IMR-90 (cell line): Measurements from ENCODE around the gene ATXN1. TPM values are rescaled to one million over a fixed set of nuclear protein-coding genes. Genes with fewer than 3 reads are reported as not detected.
"Not testable (repeated sequence)": the region's sequence is repeated elsewhere in the genome, so short reads cannot be mapped to it uniquely, and the experiment has no call there.

Source experiments
- ATAC-seq: fragments of 200-7000 bp; cut with Tn5 transposase; 2 replicates; pipeline ENCODE4 v1.9.1; 2020; ENCODE audit warnings: low read depth, mild to moderate bottlenecking, moderate library complexity
- BruUV-seq: library from RNA; stranded (reverse); fragments of 400-500 nt; replicated peaks from 2 replicates; lab custom pipeline; 2021; lab: Mats Ljungman, UMichigan
- CTCF ChIA-PET: fragments of 300-600 bp; formaldehyde crosslinking; extraction: SDS; loops from one replicate; lab custom pipeline; 2021; ENCODE audit warnings: antibody characterized with exemption; lab: Yijun Ruan, JAX
- POLR2A ChIA-PET: fragments of 300-600 bp; sonication (Branson Sonifier 250); formaldehyde crosslinking; loops from one replicate; lab custom pipeline; 2022; ENCODE audit warnings: antibody characterized with exemption; ENCODE audit not compliant: unreplicated experiment; lab: Charles Lee
- DNase-seq: peaks from one replicate; pipeline ENCODE4 v3.0.0; 2013
- H2AFZ ChIP-seq: replicated peaks from 2 replicates; pipeline ENCODE3; 2013; ENCODE audit warnings: low read length, mild to moderate bottlenecking; ENCODE audit not compliant: poor library complexity
- H2AK5ac ChIP-seq: 2 replicates; pipeline ENCODE4 v1.6.1; 2013; ENCODE audit warnings: low read depth, low read length, inconsistent platforms
- H2AK9ac ChIP-seq: replicated peaks from 2 replicates; pipeline ENCODE3; 2013; ENCODE audit warnings: mild to moderate bottlenecking, low read depth, low read length, moderate library complexity; ENCODE audit not compliant: poor library complexity
- H2BK120ac ChIP-seq: 2 replicates; pipeline ENCODE4 v1.6.1; 2013; ENCODE audit warnings: low read depth, low read length, inconsistent platforms
- H2BK15ac ChIP-seq: 3 replicates; pipeline ENCODE4 v1.6.1; 2013; ENCODE audit warnings: low read depth, low read length, inconsistent platforms
- H2BK20ac ChIP-seq: 2 replicates; pipeline ENCODE4 v1.6.1; 2013; ENCODE audit warnings: low read depth, mild to moderate bottlenecking, inconsistent platforms, low read length, moderate library complexity
- H2BK5ac ChIP-seq: 2 replicates; pipeline ENCODE4 v1.6.1; 2013; ENCODE audit warnings: mild to moderate bottlenecking, low read depth, low read length, inconsistent platforms; ENCODE audit not compliant: poor library complexity, severe bottlenecking
- H3K14ac ChIP-seq: replicated peaks from 2 replicates; pipeline ENCODE4 v1.6.1; 2013; ENCODE audit warnings: low read depth, low read length, inconsistent platforms
- H3K18ac ChIP-seq: 2 replicates; pipeline ENCODE4 v1.6.1; 2013; ENCODE audit warnings: low read depth, low read length, control low read depth
- H3K23ac ChIP-seq: 2 replicates; pipeline ENCODE4 v1.6.1; 2013; ENCODE audit warnings: low read depth, low read length, inconsistent platforms
- H3K27ac ChIP-seq: 2 replicates; pipeline ENCODE4 v1.5.1; 2013; ENCODE audit warnings: mild to moderate bottlenecking, control low read depth, low read length; ENCODE audit not compliant: insufficient read depth
- H3K27me3 ChIP-seq: 2 replicates; pipeline ENCODE4 v1.6.1; 2013; ENCODE audit warnings: low read length; ENCODE audit not compliant: control insufficient read depth, insufficient read depth
- H3K36me3 ChIP-seq: 2 replicates; pipeline ENCODE4 v1.6.1; 2013; ENCODE audit warnings: low read length, mixed read lengths; ENCODE audit not compliant: control insufficient read depth, insufficient read depth
- H3K4ac ChIP-seq: 2 replicates; pipeline ENCODE4 v1.6.1; 2013; ENCODE audit warnings: low read depth, low read length, inconsistent platforms
- H3K4me1 ChIP-seq: 2 replicates; pipeline ENCODE4 v1.6.1; 2013; ENCODE audit warnings: low read length, mixed read lengths; ENCODE audit not compliant: control insufficient read depth, insufficient read depth
- H3K4me2 ChIP-seq: 2 replicates; pipeline ENCODE4 v1.6.1; 2013; ENCODE audit warnings: low read depth, mild to moderate bottlenecking, control low read depth, low read length, moderate library complexity
- H3K4me3 ChIP-seq: 2 replicates; pipeline ENCODE4 v1.5.1; 2013; ENCODE audit warnings: low read depth, mild to moderate bottlenecking, control low read depth, low read length, moderate library complexity; ENCODE audit not compliant: insufficient read depth
- H3K56ac ChIP-seq: 2 replicates; pipeline ENCODE4 v1.6.1; 2013; ENCODE audit warnings: low read length, inconsistent platforms; ENCODE audit not compliant: insufficient read depth; ENCODE audit errors: extremely low read depth
- H3K79me1 ChIP-seq, 2 experiments: 2 replicates each; pipeline ENCODE4 v1.6.1; 2013; ENCODE audit warnings: low read length in 2 of 2, inconsistent platforms in 1 of 2, low read depth in 1 of 2
- H3K9ac ChIP-seq: 2 replicates; pipeline ENCODE4 v1.6.1; 2013; ENCODE audit warnings: low read depth, low read length, control low read depth
- H3K9me1 ChIP-seq: 2 replicates; pipeline ENCODE4 v1.6.1; 2013; ENCODE audit warnings: low read length, inconsistent platforms; ENCODE audit not compliant: insufficient read depth
- H3K9me3 ChIP-seq: 2 replicates; pipeline ENCODE4 v1.6.1; 2013; ENCODE audit warnings: low read length; ENCODE audit not compliant: control insufficient read depth, insufficient read depth
- H4K20me1 ChIP-seq: 2 replicates; pipeline ENCODE4 v1.6.1; 2013; ENCODE audit warnings: low read length, inconsistent platforms; ENCODE audit not compliant: insufficient read depth
- H4K5ac ChIP-seq: 2 replicates; pipeline ENCODE4 v1.6.1; 2013; ENCODE audit warnings: mild to moderate bottlenecking, low read depth, low read length, control low read depth
- H4K8ac ChIP-seq, 2 experiments: 2 replicates each; pipeline ENCODE4 v1.6.1; 2013; ENCODE audit warnings: low read depth in 2 of 2, low read length in 2 of 2, control low read depth in 1 of 2, inconsistent platforms in 1 of 2
- H4K91ac ChIP-seq: 2 replicates; pipeline ENCODE4 v1.6.1; 2013; ENCODE audit warnings: low read depth, low read length, inconsistent platforms; ENCODE audit not compliant: insufficient read depth
- WGBS, 2 experiments: methylation state at CpG; one replicate each; pipeline versions ENCODE4 v1.1.5 to v1.1.7; 2013; ENCODE audit warnings: missing lambda C conversion rate in 2 of 2; ENCODE audit not compliant: insufficient read length in 1 of 2; ENCODE audit errors: extremely low coverage in 2 of 2; 5-methylcytosine and 5-hydroxymethylcytosine counted together
- dilution Hi-C: fragments of 300-500 bp; cut with HindIII; formaldehyde crosslinking; loops from one replicate; pipeline ENCODE4 v1.14.3; 2018; ENCODE audit warnings: low sequenced_read_pairs; ENCODE audit not compliant: unreplicated experiment
- in situ Hi-C: fragments of 300-500 bp; cut with MboI; formaldehyde crosslinking; loops from 3 replicates; pipeline ENCODE4 v1.14.3; 2019; ENCODE audit warnings: low sequenced_read_pairs, inconsistent platforms, mixed read lengths
- intact Hi-C: fragments of 100-400 bp; cut with micrococcal nuclease; formaldehyde crosslinking; loops from 2 replicates; pipeline ENCODE4 v1.10.0; 2022
- polyA plus RNA-seq, 3 experiments: library from polyadenylated mRNA; depleted of rRNA; stranded (reverse); fragments of >200 nt; gene quantifications; 2 replicates each; pipeline ENCODE4 v1.2.3, GENCODE V29; 2012; ENCODE audit warnings: low replicate concordance in 1 of 3
- total RNA-seq: library from RNA; depleted of rRNA; stranded (reverse); fragments of >200 nt; gene quantifications from 2 replicates; pipeline ENCODE4 v1.2.3, GENCODE V29; 2012

ATXN1 gene
- total and polyA plus RNA-seq, 2 of the 4 experiments (the other 2 are of a cell fraction) = 7.3 to 11.1 TPM

GRCh38 chr6:16628580-16628979 is 132.7 kb downstream of the ATXN1 start:
- peaks cover 3 to 11% of the 10 kb centered on the region in 2 experiments for H3K79me1 ChIP-seq
- CTCF ChIA-PET = not testable (repeated sequence)

More at GRCh38 chr6:16628580-16628979, 132.7 kb downstream of the ATXN1 start:
- peaks cover 13% of the 10 kb centered on the region for H3K36me3 ChIP-seq
- H3K56ac ChIP-seq, H3K9me1 ChIP-seq, H2BK15ac ChIP-seq, H2BK5ac ChIP-seq, ATAC-seq, H3K27ac ChIP-seq, H3K27me3 ChIP-seq, BruUV-seq, H3K23ac ChIP-seq, H3K14ac ChIP-seq, H2BK20ac ChIP-seq, H4K91ac ChIP-seq, H3K18ac ChIP-seq, H3K4me1 ChIP-seq, H4K20me1 ChIP-seq, H4K8ac ChIP-seq, H2AFZ ChIP-seq, H3K4me2 ChIP-seq, H2AK5ac ChIP-seq, H2AK9ac ChIP-seq, POLR2A ChIA-PET, in situ Hi-C loops, intact Hi-C loops, H3K4ac ChIP-seq, H3K4me3 ChIP-seq, H2BK120ac ChIP-seq, H4K5ac ChIP-seq, H3K9me3 ChIP-seq, dilution Hi-C loops, DNase-seq, H3K9ac ChIP-seq: not testable (repeated sequence)
- no CpG with 5 or more reads among the region's 1 CpG for WGBS, 2 experiments
